Measurements from ENCODE around the gene CPHXL. TPM values are rescaled to one million over a fixed set of nuclear protein-coding genes. Genes with fewer than 3 reads are reported as not detected.
A peak's percentile ranks its signal among the peaks of the same experiment; 100 is the strongest.

The CPHXL gene
- total and polyA plus RNA-seq, 2 of the 4 experiments (the other 2 are of a cell fraction) = not detected

- Histone ChIP-seq H3K27me3 (ENCODE audit: control insufficient read depth, insufficient read depth, low read length) (no peaks in the 10 kb centered on the region), H3K23ac (ENCODE audit: low read depth, low read length) (no peak overlapping the region), H2AFZ (replicated peaks; ENCODE audit: low read length, poor library complexity) (peak overlapping the region; percentile 23), H3K18ac (ENCODE audit: low read depth, low read length) (peak overlapping the region; percentile 24; the same call in 1 of the 2 replicates), H3K4me1 (ENCODE audit: control insufficient read depth, insufficient read depth, low read length) (peaks cover 8% of the 10 kb centered on the region; the same call in 1 of the 2 replicates), H4K91ac (ENCODE audit: insufficient read depth, low read depth, low read length) (no peak overlapping the region), H3K9me3 (ENCODE audit: control insufficient read depth, insufficient read depth, low read length) (no peaks in the 10 kb centered on the region), H2BK5ac (ENCODE audit: low read depth, low read length, poor library complexity, severe bottlenecking) (no peak overlapping the region), H3K4me2 (ENCODE audit: low read depth, low read length) (no peak overlapping the region; the same call in 1 of the 2 replicates), H3K9ac (ENCODE audit: low read depth, low read length) (no peak overlapping the region), H3K9me1 (ENCODE audit: insufficient read depth, low read length) (0 out of 2 replicates have a peak, but pooled peaks cover 6% of the 10 kb centered on the region), H4K5ac (ENCODE audit: low read depth, low read length) (peak overlapping the region; percentile 3; the same call in 1 of the 2 replicates), H3K27ac (ENCODE audit: insufficient read depth, low read length) (peak overlapping the region; percentile 6; the same call in 1 of the 2 replicates), H2BK120ac (ENCODE audit: low read depth, low read length) (0 out of 2 replicates have a peak overlapping the region, but pooled peaks have one; percentile 1), H3K4me3 (ENCODE audit: insufficient read depth, low read depth, low read length) (no peak overlapping the region), H2AK5ac (ENCODE audit: low read depth, low read length) (no peak overlapping the region; the same call in 1 of the 2 replicates), H3K79me1 (ENCODE audit: low read depth in 1 of 2, low read length in 2 of 2) (no peaks in the 10 kb centered on the region), H3K36me3 (ENCODE audit: control insufficient read depth, insufficient read depth, low read length) (no peaks in the 10 kb centered on the region), H3K14ac (replicated peaks; ENCODE audit: low read depth, low read length) (no peak overlapping the region), H2BK15ac (ENCODE audit: low read depth, low read length) (no peak overlapping the region), H4K20me1 (ENCODE audit: insufficient read depth, low read length) (no peaks in the 10 kb centered on the region), H3K56ac (ENCODE audit: extremely low read depth, insufficient read depth, low read length) (no peak overlapping the region), H3K4ac (ENCODE audit: low read depth, low read length) (no peak overlapping the region), H4K8ac (ENCODE audit: low read depth in 2 of 2, low read length in 2 of 2) (no peak overlapping the region), H2AK9ac (replicated peaks; ENCODE audit: low read depth, low read length, poor library complexity) (no peak overlapping the region), H2BK20ac (ENCODE audit: low read depth, low read length) (no peak overlapping the region)
- intact Hi-C loops (cut with micrococcal nuclease) = no loop called here
- WGBS, 2 experiments (ENCODE audit: extremely low coverage in 2 of 2, insufficient read length in 1 of 2) = no CpG with 5 or more reads among the region's 1 CpG
- TF ChIP-seq POLR2A (IDR thresholded peaks at IDR 0.05; ENCODE audit: low read depth, low read length) = no peak
- TF ChIP-seq MAZ (IDR thresholded peaks at IDR 0.05; ENCODE audit: borderline replicate concordance, low read depth, low read length) = no peak
- no peak for TF ChIP-seq MAFK (IDR thresholded peaks at IDR 0.05; ENCODE audit: low read depth, low read length)
- TF ChIP-seq CEBPB (IDR thresholded peaks at IDR 0.05; ENCODE audit: low read depth, low read length) = no peak
- TF ChIP-seq MXI1 (IDR thresholded peaks at IDR 0.05; ENCODE audit: borderline replicate concordance, low read depth, low read length) = no peak
- no peak for TF ChIP-seq CTCF (conservative IDR thresholded peaks at IDR 0.05; ENCODE audit: low read depth, low read length)
- TF ChIP-seq BHLHE40 (IDR thresholded peaks at IDR 0.05; ENCODE audit: low read depth, low read length) = no peak
- TF ChIP-seq USF2 (IDR thresholded peaks at IDR 0.05; ENCODE audit: low read depth, low read length) = no peak
- TF ChIP-seq SMC3 (IDR thresholded peaks at IDR 0.05; ENCODE audit: low read depth, low read length) = no peak
- TF ChIP-seq RFX5 (IDR thresholded peaks at IDR 0.05; ENCODE audit: low read depth, low read length) = no peak
- TF ChIP-seq CHD1 (IDR thresholded peaks at IDR 0.05; ENCODE audit: low read depth, low read length) = no peak
- TF ChIP-seq RAD21 (IDR thresholded peaks at IDR 0.05; ENCODE audit: low read length) = no peak
- TF ChIP-seq RCOR1 (IDR thresholded peaks at IDR 0.05; ENCODE audit: insufficient replicate concordance, low read length) = no peak
- TF ChIP-seq FOS (IDR thresholded peaks at IDR 0.05; ENCODE audit: low read depth, low read length) = no peak
- TF ChIP-seq NFE2L2 (IDR thresholded peaks at IDR 0.05; ENCODE audit: low read depth, low read length) = no peak
- dilution Hi-C loops (cut with HindIII; ENCODE audit: low sequenced_read_pairs, unreplicated experiment) = no loop called here
- in situ Hi-C loops (cut with MboI; ENCODE audit: low sequenced_read_pairs) = loop anchor here (25.0 kb wide), 1 partner anchor 546 kb away; the partner anchor contains the start of genes CTRB1 and CTRB2
- DNase-seq (peak; percentile 19), ATAC-seq (ENCODE audit: low read depth) (peak; percentile 77)
- ChIA-PET CTCF (no interaction called here), POLR2A (ENCODE audit: unreplicated experiment) (no interaction called here)
- no TSS peak for BruUV-seq (replicated peaks)
Measured at GRCh38 chr16:75758215-75758614, 31.9 kb upstream of the CPHXL start.

All from IMR-90 (cell line).